Skeletal muscle satellite cell (primary cell): ENCODE measurements around the gene BIRC7.

ENCODE experiments used
- H3K27me3 ChIP-seq: 2 replicates; pipeline ENCODE4 v1.7.0; 2013; ENCODE audit warnings: low read length; ENCODE audit not compliant: control insufficient read depth, insufficient read depth
- H3K36me3 ChIP-seq: 2 replicates; pipeline ENCODE4 v1.7.0; 2013; ENCODE audit warnings: mild to moderate bottlenecking, control low read depth, low read length; ENCODE audit not compliant: insufficient read depth
- H3K4me1 ChIP-seq: 2 replicates; pipeline ENCODE4 v1.7.0; 2013; ENCODE audit warnings: low read length; ENCODE audit not compliant: control insufficient read depth, insufficient read depth
- H3K4me2 ChIP-seq: 2 replicates; pipeline ENCODE4 v1.7.0; 2013; ENCODE audit warnings: mild to moderate bottlenecking, low read length
- H3K4me3 ChIP-seq: 2 replicates; pipeline ENCODE4 v1.7.0; 2013; ENCODE audit warnings: low read length
- H3K9ac ChIP-seq: 2 replicates; pipeline ENCODE4 v1.7.0; 2013; ENCODE audit warnings: mild to moderate bottlenecking, low read depth, low read length, moderate library complexity
- H3K9me3 ChIP-seq: replicated peaks from 2 replicates; pipeline ENCODE4 v1.7.0; 2013; ENCODE audit warnings: mild to moderate bottlenecking, control low read depth, low read length

BIRC7 gene

GRCh38 chr20:63254232-63254605 is 18.5 kb downstream of the BIRC7 start, which contains the start of gene NKAIN4:
Gene NKAIN4, minus strand, starts transcription at chr20:63254463. Its CDS starts 13 bp downstream, at chr20:63254450.
- Histone ChIP-seq H3K4me2 (no peak within 1 kb of the TSS), H3K4me1 (no peaks in the 10 kb centered on the region), H3K27me3 (peaks cover 75% of the 10 kb centered on the region), H3K36me3 (no peaks in the 10 kb centered on the region), H3K9ac (no peak within 1 kb of the TSS), H3K9me3 (no peaks in the 10 kb centered on the region), H3K4me3 (no peak within 1 kb of the TSS)

- peaks cover 77% of the 10 kb centered on the region for H3K27me3 ChIP-seq
- no peaks in the 10 kb centered on the region for H3K9me3 ChIP-seq
- no peaks in the 10 kb centered on the region for H3K4me1 ChIP-seq
- no peak overlapping the region for H3K4me3 ChIP-seq
- no peaks in the 10 kb centered on the region for H3K36me3 ChIP-seq
- H3K4me2 ChIP-seq, result no peak overlapping the region
- no peak overlapping the region for H3K9ac ChIP-seq
Measured at GRCh38 chr20:63254606-63255384, 19.1 kb downstream of the BIRC7 start.

- Histone ChIP-seq H3K9ac (no peak overlapping the region), H3K36me3 (no peaks in the 10 kb centered on the region), H3K4me2 (no peak overlapping the region), H3K4me3 (no peak overlapping the region), H3K9me3 (no peaks in the 10 kb centered on the region), H3K4me1 (no peaks in the 10 kb centered on the region), H3K27me3 (peaks cover 85% of the 10 kb centered on the region)
Measured at GRCh38 chr20:63255931-63256704, 20.4 kb downstream of the BIRC7 start.

- Histone ChIP-seq H3K4me1 (no peaks in the 10 kb centered on the region), H3K36me3 (no peaks in the 10 kb centered on the region), H3K4me2 (no peak overlapping the region), H3K9ac (no peak overlapping the region), H3K9me3 (no peaks in the 10 kb centered on the region), H3K4me3 (no peak overlapping the region), H3K27me3 (peaks cover 87% of the 10 kb centered on the region)
Measured at GRCh38 chr20:63256954-63257353, 21.2 kb downstream of the BIRC7 start.

GRCh38 chr20:63257629-63258028 is 21.9 kb downstream of the BIRC7 start:
- Histone ChIP-seq H3K4me3 (no peak overlapping the region), H3K9ac (no peak overlapping the region), H3K27me3 (peaks cover 82% of the 10 kb centered on the region), H3K9me3 (no peaks in the 10 kb centered on the region), H3K4me2 (no peak overlapping the region), H3K36me3 (no peaks in the 10 kb centered on the region), H3K4me1 (no peaks in the 10 kb centered on the region)

GRCh38 chr20:63258781-63259180 is 23.1 kb downstream of the BIRC7 start:
- Histone ChIP-seq H3K27me3 (peaks cover 73% of the 10 kb centered on the region), H3K9ac (no peak overlapping the region), H3K4me1 (no peaks in the 10 kb centered on the region), H3K4me3 (no peak overlapping the region), H3K9me3 (no peaks in the 10 kb centered on the region), H3K4me2 (no peak overlapping the region), H3K36me3 (no peaks in the 10 kb centered on the region)

GRCh38 chr20:63259734-63260460 is 24.2 kb downstream of the BIRC7 start:
- no peaks in the 10 kb centered on the region for H3K9me3 ChIP-seq
- no peaks in the 10 kb centered on the region for H3K36me3 ChIP-seq
- no peak overlapping the region for H3K9ac ChIP-seq
- no peak overlapping the region for H3K4me2 ChIP-seq
- H3K27me3 ChIP-seq, result peaks cover 77% of the 10 kb centered on the region
- no peaks in the 10 kb centered on the region for H3K4me1 ChIP-seq
- H3K4me3 ChIP-seq, result no peak overlapping the region

- Histone ChIP-seq H3K4me3 (no peak overlapping the region), H3K36me3 (no peaks in the 10 kb centered on the region), H3K27me3 (peaks cover 76% of the 10 kb centered on the region), H3K9ac (no peak overlapping the region), H3K4me1 (no peaks in the 10 kb centered on the region), H3K4me2 (no peak overlapping the region), H3K9me3 (no peaks in the 10 kb centered on the region)
Measured at GRCh38 chr20:63260521-63260920, 24.8 kb downstream of the BIRC7 start.

GRCh38 chr20:63261060-63261794 is 25.5 kb downstream of the BIRC7 start:
- Histone ChIP-seq H3K27me3 (peaks cover 76% of the 10 kb centered on the region), H3K9me3 (no peaks in the 10 kb centered on the region), H3K4me3 (no peak overlapping the region), H3K9ac (no peak overlapping the region), H3K4me1 (no peaks in the 10 kb centered on the region), H3K4me2 (no peak overlapping the region), H3K36me3 (no peaks in the 10 kb centered on the region)

GRCh38 chr20:63261795-63262528 is 26.3 kb downstream of the BIRC7 start:
- Histone ChIP-seq H3K27me3 (peaks cover 73% of the 10 kb centered on the region), H3K9me3 (no peaks in the 10 kb centered on the region), H3K4me2 (no peak overlapping the region), H3K4me3 (no peak overlapping the region), H3K4me1 (no peaks in the 10 kb centered on the region), H3K9ac (no peak overlapping the region), H3K36me3 (no peaks in the 10 kb centered on the region)
